ENCODE results near the gene MYOG. TPM values are rescaled to one million over a fixed set of nuclear protein-coding genes. Genes with fewer than 3 reads are reported as not detected.

Gene MYOG
- total RNA-seq, 4 donors from 2014 or later, result not detected

DNA sequence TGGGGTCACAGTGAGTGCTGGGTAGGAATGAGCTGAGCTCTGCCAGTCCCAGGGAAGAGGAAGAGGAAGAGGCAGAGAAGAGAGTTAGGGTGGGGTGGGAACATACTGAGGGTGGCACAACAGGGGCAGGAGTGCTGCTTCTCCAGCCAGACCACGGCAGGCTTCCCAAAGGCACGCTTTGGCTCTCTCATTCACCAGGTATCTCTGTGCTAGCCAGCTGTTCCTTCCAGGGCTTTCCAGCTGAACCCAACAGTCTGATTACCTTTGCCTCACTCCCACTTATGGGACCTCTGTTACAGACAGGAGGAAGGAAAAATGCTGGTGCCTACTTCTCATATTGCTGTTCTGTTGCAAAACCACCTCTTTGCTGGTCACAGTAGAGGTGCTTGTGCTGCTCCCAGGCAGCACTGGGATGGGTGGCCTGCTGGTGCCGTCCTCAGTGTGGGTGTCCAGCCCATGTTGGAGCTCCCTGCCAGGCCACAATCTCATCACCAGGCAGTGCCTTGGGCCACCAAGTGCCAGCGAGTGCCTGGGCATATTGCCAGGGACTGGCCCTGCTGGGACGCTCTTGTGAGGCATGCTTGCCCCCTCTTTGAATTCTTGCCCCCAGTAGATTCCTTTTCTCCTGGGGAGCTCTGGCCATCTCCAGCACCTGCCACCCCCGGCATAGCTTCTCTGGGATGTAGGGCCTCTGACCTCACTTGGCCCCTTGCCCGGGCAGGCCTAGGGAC is 43.9 kb upstream of the MYOG start:
- DNase-seq, result peak in 1 of 3 donors; percentile 38
- no peak overlapping the region for H3K27ac ChIP-seq
- H3K36me3 ChIP-seq, result no peaks in the 10 kb centered on the region
- TF ChIP-seq, protein P1, sequence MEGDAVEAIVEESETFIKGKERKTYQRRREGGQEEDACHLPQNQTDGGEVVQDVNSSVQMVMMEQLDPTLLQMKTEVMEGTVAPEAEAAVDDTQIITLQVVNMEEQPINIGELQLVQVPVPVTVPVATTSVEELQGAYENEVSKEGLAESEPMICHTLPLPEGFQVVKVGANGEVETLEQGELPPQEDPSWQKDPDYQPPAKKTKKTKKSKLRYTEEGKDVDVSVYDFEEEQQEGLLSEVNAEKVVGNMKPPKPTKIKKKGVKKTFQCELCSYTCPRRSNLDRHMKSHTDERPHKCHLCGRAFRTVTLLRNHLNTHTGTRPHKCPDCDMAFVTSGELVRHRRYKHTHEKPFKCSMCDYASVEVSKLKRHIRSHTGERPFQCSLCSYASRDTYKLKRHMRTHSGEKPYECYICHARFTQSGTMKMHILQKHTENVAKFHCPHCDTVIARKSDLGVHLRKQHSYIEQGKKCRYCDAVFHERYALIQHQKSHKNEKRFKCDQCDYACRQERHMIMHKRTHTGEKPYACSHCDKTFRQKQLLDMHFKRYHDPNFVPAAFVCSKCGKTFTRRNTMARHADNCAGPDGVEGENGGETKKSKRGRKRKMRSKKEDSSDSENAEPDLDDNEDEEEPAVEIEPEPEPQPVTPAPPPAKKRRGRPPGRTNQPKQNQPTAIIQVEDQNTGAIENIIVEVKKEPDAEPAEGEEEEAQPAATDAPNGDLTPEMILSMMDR (IDR thresholded peaks at IDR 0.05), result no peak
- TF ChIP-seq POLR2A (IDR thresholded peaks at IDR 0.05), result no peak
- H3K4me3 ChIP-seq, result no peak overlapping the region
- H3K4me1 ChIP-seq, result peaks cover 0 to 27% (median 2%) of the 10 kb centered on the region in 4 donors
- no peaks in the 10 kb centered on the region for H3K27me3 ChIP-seq
- no peaks in the 10 kb centered on the region for H3K9me3 ChIP-seq

DNA sequence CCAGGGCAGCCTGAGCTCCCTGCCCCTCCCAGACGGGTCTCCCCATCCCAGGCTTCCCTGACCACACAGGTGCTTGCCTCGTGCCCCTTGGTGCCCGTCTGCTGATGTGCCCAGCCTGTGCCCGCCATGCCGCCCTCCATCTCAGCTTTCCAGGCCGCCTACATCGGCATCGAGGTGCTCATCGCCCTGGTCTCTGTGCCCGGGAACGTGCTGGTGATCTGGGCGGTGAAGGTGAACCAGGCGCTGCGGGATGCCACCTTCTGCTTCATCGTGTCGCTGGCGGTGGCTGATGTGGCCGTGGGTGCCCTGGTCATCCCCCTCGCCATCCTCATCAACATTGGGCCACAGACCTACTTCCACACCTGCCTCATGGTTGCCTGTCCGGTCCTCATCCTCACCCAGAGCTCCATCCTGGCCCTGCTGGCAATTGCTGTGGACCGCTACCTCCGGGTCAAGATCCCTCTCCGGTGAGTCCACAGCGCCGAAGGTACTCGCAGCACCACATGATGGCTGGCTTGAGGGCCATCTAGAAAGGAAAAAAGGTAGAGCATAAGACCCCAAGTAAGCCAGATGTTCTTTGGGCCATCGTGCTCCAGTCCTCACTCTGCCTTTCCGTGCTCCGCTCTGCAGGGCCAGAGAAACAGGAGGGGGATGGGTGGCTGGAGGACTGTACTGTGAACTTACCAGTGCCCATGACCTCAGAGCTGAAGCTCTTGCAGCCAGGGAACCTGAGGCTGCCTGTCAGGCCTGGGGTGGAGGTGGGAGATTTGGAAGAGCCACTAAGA is 43.1 kb upstream of the MYOG start:
- DNase-seq, result peak in 1 of 3 donors; percentile 41
- Histone ChIP-seq H3K4me3 (peak overlapping the region in 2 of 4 donors; percentile 41 to 49), H3K9me3 (no peaks in the 10 kb centered on the region), H3K27ac (no peak overlapping the region), H3K36me3 (no peaks in the 10 kb centered on the region), H3K4me1 (peaks cover 0 to 27% (median 2%) of the 10 kb centered on the region in 4 donors), H3K27me3 (no peaks in the 10 kb centered on the region)
- no peak for TF ChIP-seq POLR2A (IDR thresholded peaks at IDR 0.05)
- TF ChIP-seq, protein P1 (IDR thresholded peaks at IDR 0.05), result no peak

DNA sequence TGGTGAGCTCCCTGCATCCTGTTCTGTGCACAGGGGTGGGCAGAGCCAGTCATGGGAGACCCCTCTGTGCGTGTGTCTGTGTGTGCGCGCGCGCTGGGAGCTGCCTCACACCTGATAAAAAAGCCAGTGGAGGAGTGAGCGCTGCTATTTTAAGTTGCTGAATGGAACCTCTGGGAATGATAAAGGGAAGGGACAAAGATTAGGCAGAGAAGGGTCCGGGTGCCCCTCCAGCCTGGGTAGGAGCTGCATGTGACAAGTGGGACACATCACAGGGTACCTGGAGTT is 42.6 kb upstream of the MYOG start:
- Histone ChIP-seq H3K9me3 (no peaks in the 10 kb centered on the region), H3K27ac (peak overlapping the region in 1 of 4 donors; percentile 62), H3K36me3 (no peaks in the 10 kb centered on the region), H3K4me1 (peaks cover 0 to 27% (median 2%) of the 10 kb centered on the region in 4 donors), H3K27me3 (no peaks in the 10 kb centered on the region), H3K4me3 (peak overlapping the region in 2 of 4 donors; percentile 41 to 49)
- TF ChIP-seq POLR2A (IDR thresholded peaks at IDR 0.05), result no peak
- TF ChIP-seq, protein P1 (IDR thresholded peaks at IDR 0.05), result no peak
- no peak for DNase-seq

DNA sequence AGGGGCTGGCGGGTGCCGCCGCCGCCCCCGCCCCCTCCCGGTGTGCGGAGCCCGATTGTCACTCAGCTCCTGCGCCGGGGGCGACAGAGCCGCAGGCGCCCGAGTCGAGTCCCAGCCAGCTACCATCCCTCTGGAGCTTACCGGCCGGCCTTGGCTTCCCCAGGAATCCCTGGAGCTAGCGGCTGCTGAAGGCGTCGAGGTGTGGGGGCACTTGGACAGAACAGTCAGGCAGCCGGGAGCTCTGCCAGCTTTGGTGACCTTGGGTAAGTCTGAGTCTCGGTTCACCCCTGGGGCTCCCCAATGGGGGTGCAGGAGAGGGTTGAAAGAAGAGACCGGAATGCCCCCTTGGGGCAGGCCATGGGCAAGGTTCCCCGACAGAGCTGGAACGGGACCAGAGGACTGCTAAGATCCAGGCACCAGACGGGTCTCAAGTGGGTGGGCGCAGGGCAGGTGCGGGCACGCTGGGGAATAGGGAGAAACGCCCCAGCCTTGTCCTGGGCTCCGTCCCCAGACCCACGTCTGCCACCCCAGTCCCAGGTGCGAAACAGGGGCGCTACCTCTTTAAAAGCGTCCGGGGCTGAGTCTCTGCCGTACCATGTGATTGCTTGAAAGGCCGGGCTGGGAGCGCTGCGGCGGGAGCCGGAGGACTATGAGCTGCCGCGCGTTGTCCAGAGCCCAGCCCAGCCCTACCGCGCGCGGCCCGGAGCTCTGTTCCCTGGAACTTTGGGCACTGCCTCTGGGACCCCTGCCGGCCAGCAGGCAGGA is 42.0 kb upstream of the MYOG start, which contains the start of gene ADORA1:
Gene ADORA1, plus strand, starts transcription at position 61 of the 765 bp plus-strand sequence. CDS start 1,116 bp downstream, outside the sequence.
- Histone ChIP-seq H3K36me3 (no peaks in the 10 kb centered on the region), H3K27me3 (no peaks in the 10 kb centered on the region), H3K4me1 (peaks cover 0 to 27% (median 2%) of the 10 kb centered on the region in 4 donors), H3K9me3 (no peaks in the 10 kb centered on the region), H3K27ac (peak within 1 kb of the TSS in 3 of 4 donors; percentile 32 to 62 (median 62)), H3K4me3 (peak within 1 kb of the TSS; percentile 12 to 49 (median 28))
- DNase-seq, result peak in 1 of 3 donors; percentile 66
- TF ChIP-seq, protein P1 (IDR thresholded peaks at IDR 0.05), result no peak
- no peak for TF ChIP-seq POLR2A (IDR thresholded peaks at IDR 0.05)
